Muscle of arm (tissue), 14 donors: ENCODE data around the gene PRDM7. TPM values are rescaled to one million over a fixed set of nuclear protein-coding genes. Genes with fewer than 3 reads are reported as not detected.
A peak's percentile ranks its signal among the peaks of the same experiment; 100 is the strongest.
"Not testable (repeated sequence)": the region's sequence is repeated elsewhere in the genome, so short reads cannot be mapped to it uniquely, and the experiment has no call there.

Experiments used
- DNase-seq: peaks from one replicate; pipeline ENCODE4 v3.0.0-alpha.2; 2013
- long read RNA-seq, 11 donors: transcript quantifications; one replicate each; lab custom pipeline, GENCODE V29; 2026
- polyA plus RNA-seq, 12 donors: library from polyadenylated mRNA; unstranded; fragments of 120-200 nt; gene quantifications; one replicate each; pipeline ENCODE4 v1.2.1, GENCODE V29; 2013; ENCODE audit not compliant: insufficient read length in 12 of 12

The PRDM7 gene
- polyA plus RNA-seq, result under 1 TPM in 3 of 12 donors, not detected in 9; 0.13 to 0.36 (median 0.32) TPM
- long read RNA-seq, donor 1, result 0 reads
- long read RNA-seq, donor 2, result 0 reads
- long read RNA-seq, donor 3, result 0 reads
- long read RNA-seq, donor 4, result 0 reads
- long read RNA-seq, donor 5, result 0 reads
- long read RNA-seq, donor 6, result 0 reads
- long read RNA-seq, donor 7, result 0 reads
- long read RNA-seq, donor 8, result 0 reads
- long read RNA-seq, donor 9, result 0 reads
- long read RNA-seq, donor 10, result 0 reads
- long read RNA-seq, donor 11, result 0 reads

GRCh38 chr16:90077240-90077756 lies at the start of gene PRDM7:
TSS of gene PRDM7 (minus strand) at chr16:90077331. CDS start at chr16:90075910, 1,421 bp downstream.
- DNase-seq, result peak; percentile 60

GRCh38 chr16:90121846-90122245 lies 44.7 kb upstream of the PRDM7 start:
- DNase-seq, result not testable (repeated sequence)

- not testable (repeated sequence) for DNase-seq
These were observed 30.5 kb upstream of the PRDM7 start for GRCh38 chr16:90107617-90108016.

- not testable (repeated sequence) for DNase-seq
These were observed 29.9 kb upstream of the PRDM7 start for GRCh38 chr16:90107060-90107459.

- not testable (repeated sequence) for DNase-seq
These were observed 29.1 kb upstream of the PRDM7 start for GRCh38 chr16:90106271-90106670.

GRCh38 chr16:90104725-90105124 lies 27.6 kb upstream of the PRDM7 start:
- not testable (repeated sequence) for DNase-seq

GRCh38 chr16:90102086-90102884 lies 25.2 kb upstream of the PRDM7 start:
- DNase-seq, result not testable (repeated sequence)

GRCh38 chr16:90101332-90101731 lies 24.2 kb upstream of the PRDM7 start:
- not testable (repeated sequence) for DNase-seq

- DNase-seq, result not testable (repeated sequence)
These were observed 23.7 kb upstream of the PRDM7 start for GRCh38 chr16:90100790-90101189.

GRCh38 chr16:90100229-90100628 lies 23.1 kb upstream of the PRDM7 start:
- not testable (repeated sequence) for DNase-seq

- not testable (repeated sequence) for DNase-seq
These were observed 21.8 kb upstream of the PRDM7 start for GRCh38 chr16:90098936-90099335.

GRCh38 chr16:90097010-90097684 lies 20.0 kb upstream of the PRDM7 start:
- DNase-seq, result not testable (repeated sequence)

- DNase-seq, result not testable (repeated sequence)
These were observed 17.7 kb upstream of the PRDM7 start for GRCh38 chr16:90094791-90095190.

GRCh38 chr16:90094296-90094695 lies 17.2 kb upstream of the PRDM7 start:
- DNase-seq, result not testable (repeated sequence)

- DNase-seq, result not testable (repeated sequence)
These were observed 16.7 kb upstream of the PRDM7 start for GRCh38 chr16:90093799-90094198.

- DNase-seq, result not testable (repeated sequence)
These were observed 15.7 kb upstream of the PRDM7 start for GRCh38 chr16:90092781-90093180.

GRCh38 chr16:90084215-90084950 lies 7.3 kb upstream of the PRDM7 start:
- no peak for DNase-seq

GRCh38 chr16:90083139-90083538 lies 6.0 kb upstream of the PRDM7 start:
- DNase-seq, result no peak

GRCh38 chr16:90081606-90081970 lies 4.5 kb upstream of the PRDM7 start:
- no peak for DNase-seq

- DNase-seq, result no peak
These were observed 1.4 kb upstream of the PRDM7 start for GRCh38 chr16:90078579-90078895.

- DNase-seq, result peak; percentile 7
These were observed 837 bp upstream of the PRDM7 start for GRCh38 chr16:90077757-90078578.
